T-helper 22 cell (primary cell): ENCODE measurements around the gene TROAP.
"Not testable (repeated sequence)": the region's sequence is repeated elsewhere in the genome, so short reads cannot be mapped to it uniquely, and the experiment has no call there.

Experiments used
- DNase-seq: peaks from one replicate; pipeline ENCODE4 v3.0.0-alpha.2; 2020; ENCODE audit warnings: low read depth

TROAP gene

DNA sequence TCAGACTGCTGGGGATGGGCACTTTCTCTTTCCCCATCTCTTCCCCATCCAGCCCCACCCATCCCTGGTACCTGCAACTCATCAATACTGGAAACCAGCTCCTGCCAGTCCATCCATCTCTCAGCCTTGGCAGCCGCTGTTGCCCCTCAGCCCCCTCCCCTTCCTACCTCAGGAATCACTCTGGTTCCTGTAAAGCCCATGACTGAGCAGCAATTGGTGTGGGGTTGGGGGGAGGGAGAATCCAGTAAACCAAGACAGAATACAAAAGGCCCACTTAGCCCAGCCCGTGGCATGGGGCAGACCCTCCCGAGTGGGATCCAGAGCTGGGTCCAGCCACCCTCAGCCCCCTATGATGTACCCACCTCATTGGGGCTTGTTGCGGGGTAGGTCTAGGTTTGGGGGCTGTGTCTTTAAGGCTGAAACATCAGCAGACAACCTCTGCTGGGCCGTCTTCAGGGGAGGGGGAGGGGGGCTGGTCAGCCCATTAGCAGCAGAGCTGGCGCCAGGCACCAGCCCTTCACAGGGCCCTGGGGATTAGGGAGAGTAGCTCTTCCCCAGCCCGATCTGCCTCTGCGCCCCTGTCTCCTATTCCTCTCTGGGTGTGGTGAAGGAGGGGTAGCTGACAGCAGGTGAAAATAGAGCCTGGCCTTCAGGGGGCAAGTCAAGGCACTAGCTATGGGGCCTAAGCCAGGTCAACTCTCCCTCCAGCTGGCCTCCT is 28.8 kb upstream of the TROAP start:
- no peak for DNase-seq

DNA sequence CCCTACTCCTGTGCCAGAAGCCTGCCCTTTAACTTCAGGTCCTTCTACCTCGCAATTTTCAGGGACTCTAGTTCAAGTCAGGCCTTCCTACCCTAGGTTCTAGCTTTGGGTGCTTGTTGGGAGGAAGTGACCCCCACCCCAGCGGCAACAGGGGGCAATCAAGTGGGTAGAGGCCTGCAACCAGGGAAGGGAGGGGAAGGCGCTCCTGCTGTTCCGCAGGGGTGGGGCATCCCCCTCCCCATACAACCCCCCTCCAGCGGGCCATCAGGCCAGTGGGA is 28.3 kb upstream of the TROAP start:
- DNase-seq: no peak

DNA sequence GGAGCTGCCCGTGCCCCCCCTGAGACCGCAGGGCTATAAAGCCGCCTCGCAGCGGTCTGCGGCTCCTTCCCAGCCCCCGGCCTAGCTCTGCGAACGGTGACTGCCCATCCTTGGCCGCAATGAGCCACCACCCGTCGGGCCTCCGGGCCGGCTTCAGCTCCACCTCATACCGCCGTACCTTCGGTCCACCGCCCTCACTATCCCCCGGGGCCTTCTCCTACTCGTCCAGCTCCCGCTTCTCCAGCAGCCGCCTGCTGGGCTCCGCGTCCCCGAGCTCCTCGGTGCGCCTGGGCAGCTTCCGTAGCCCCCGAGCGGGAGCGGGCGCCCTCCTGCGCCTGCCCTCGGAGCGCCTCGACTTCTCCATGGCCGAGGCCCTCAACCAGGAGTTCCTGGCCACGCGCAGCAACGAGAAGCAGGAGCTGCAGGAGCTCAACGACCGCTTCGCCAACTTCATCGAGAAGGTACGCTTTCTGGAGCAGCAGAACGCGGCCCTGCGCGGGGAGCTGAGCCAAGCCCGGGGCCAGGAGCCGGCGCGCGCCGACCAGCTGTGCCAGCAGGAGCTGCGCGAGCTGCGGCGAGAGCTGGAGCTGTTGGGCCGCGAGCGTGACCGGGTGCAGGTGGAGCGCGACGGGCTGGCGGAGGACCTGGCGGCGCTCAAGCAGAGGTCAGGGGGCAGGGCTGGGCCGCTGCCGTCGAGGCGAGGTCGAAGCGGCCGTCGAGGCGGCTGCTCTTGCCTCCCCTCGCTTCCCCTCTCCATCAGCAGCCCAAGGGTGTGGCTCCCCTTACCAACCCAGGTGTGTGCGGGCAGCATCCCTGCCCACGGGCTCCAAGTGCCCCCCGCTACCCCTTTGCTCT is 27.7 kb upstream of the TROAP start, which contains the start of gene PRPH:
PRPH (plus strand) TSS at position 66 of the 855 bp plus-strand sequence; CDS start at position 120, 54 bp downstream.
- no peak for DNase-seq

DNA sequence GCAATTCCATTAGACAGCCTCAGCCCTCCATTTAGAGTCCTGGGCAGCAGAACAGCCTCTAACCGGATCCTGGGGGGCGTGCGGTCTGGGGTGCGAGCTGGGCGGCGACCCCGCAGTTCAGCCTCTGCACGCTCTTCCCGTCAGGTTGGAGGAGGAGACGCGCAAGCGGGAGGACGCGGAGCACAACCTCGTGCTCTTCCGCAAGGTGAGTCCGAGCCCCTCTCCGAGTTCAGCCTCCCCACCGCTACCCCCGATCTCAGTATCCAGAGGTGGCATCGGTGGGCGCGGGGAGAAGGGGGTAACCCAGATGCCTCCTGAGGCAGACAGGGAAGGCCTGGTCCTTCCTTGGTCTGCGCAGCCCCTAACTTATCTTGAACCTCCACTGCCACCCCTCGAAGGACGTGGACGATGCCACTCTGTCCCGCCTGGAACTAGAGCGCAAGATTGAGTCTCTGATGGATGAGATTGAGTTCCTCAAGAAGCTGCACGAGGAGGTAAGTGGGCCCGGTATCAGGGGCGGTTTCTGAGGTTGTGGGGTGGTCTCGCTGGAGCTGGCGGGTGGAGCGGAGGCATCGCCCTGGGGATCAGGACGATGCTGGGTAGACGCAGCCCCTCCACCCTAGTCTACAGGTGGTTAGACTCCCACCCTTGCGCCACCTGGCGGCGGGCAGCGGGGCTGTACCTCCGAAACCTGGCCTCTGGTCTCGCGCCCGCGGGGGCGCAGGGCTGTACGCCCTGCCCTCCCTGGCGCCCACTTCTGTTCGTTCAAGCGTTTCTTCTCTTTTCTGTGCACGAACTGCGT is 26.8 kb upstream of the TROAP start:
- peak; percentile 17 for DNase-seq

DNA sequence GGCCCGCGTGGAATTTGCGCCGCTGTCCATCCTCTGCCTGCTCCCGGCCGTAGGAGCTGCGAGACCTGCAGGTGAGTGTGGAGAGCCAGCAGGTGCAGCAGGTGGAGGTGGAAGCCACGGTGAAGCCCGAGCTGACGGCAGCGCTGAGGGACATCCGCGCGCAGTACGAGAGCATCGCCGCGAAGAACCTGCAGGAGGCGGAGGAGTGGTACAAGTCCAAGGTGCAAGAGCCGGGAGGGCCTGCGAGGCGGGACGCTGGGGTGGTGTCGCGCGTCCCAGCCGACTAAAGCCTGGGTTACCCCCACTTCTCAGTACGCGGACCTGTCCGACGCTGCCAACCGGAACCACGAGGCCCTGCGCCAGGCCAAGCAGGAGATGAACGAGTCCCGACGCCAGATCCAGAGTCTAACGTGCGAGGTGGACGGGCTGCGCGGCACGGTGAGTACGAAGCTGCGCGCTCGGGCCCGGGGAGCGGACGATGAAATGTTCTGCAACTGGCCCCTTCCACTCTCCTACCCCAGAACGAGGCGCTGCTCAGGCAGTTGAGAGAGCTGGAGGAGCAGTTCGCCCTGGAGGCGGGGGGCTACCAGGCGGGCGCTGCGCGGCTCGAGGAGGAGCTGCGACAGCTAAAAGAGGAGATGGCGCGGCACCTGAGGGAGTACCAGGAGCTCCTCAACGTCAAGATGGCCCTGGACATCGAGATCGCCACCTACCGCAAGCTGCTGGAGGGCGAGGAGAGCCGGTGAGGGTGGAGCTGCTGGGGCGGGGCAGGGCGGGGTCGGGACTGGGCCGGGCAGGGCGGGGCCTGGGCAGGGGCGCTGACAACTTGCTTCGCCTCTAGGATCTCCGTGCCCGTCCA is 26.0 kb upstream of the TROAP start:
- peak; percentile 5 for DNase-seq

DNA sequence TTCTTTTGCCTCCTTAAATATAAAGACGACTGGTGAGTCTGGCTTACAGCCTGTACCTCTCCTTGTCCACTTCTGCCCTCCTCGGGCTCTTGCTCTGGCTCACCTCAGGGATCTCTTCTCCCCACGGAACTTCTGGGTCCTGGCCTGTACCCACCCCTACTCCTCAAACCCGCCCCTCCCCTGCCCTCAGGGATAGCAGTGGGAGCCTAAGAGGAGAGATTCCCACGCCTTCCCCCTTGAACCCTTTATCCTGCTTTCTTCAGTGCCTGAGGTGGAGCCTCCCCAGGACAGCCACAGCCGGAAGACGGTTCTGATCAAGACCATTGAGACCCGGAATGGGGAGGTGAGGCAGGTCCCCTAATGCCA is 25.4 kb upstream of the TROAP start:
- no peak for DNase-seq

DNA sequence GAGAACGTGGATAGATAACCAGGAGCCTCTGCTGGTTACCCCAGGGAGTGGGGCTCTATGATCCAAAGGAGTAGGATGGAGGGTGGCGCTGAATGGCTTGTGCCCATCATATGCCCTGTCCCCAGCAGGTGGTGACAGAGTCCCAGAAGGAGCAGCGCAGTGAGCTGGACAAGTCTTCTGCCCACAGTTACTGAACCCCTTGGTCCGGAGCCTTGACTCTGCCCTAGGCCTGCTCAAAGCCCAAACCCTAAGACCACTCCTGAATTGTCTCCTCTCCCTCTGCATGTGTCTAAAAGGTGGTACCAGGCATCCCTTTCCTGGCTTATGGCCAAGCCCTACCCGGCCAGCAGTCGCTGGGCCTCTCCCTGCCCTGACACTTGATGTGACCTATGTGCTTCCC is 24.9 kb upstream of the TROAP start:
- no peak for DNase-seq

DNA sequence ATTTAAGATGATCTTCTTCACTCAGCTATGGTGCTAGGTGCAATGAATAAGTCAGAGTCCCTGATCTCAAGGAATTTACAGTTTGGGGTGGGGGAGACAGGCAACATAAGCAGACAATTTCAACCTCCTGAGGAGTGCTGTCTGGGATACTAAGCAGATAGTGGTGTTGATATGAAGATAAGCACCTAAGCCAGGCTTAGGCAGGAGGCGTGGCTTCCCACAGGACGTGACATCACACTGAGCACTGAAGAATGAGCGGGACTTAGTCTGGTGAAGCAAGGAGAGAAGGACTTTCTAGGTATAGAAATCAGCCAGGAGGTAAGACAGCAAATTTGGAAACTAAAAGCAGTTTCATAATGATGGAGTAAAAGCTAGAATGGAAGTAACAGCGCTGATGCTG is 21.3 kb upstream of the TROAP start:
- no peak for DNase-seq

DNA sequence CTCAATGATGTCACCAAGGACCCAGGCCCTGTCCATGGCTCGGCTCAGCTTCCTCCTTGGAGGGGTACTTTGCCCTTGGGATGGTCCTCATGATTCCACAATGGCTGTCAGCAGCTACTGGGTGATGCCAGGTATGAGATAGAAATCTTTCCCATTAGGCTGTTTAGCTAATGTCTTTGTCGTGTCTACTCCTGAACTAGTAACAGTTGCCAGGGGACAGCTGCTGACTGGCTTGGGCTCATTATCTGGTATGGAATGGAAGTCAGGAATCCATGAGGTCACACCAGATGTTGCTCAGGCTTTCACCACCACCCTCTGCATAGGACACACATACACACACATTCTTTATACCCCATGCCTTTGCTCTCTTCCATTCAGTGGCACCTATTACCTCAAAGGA is 18.9 kb upstream of the TROAP start:
- no peak for DNase-seq

DNA sequence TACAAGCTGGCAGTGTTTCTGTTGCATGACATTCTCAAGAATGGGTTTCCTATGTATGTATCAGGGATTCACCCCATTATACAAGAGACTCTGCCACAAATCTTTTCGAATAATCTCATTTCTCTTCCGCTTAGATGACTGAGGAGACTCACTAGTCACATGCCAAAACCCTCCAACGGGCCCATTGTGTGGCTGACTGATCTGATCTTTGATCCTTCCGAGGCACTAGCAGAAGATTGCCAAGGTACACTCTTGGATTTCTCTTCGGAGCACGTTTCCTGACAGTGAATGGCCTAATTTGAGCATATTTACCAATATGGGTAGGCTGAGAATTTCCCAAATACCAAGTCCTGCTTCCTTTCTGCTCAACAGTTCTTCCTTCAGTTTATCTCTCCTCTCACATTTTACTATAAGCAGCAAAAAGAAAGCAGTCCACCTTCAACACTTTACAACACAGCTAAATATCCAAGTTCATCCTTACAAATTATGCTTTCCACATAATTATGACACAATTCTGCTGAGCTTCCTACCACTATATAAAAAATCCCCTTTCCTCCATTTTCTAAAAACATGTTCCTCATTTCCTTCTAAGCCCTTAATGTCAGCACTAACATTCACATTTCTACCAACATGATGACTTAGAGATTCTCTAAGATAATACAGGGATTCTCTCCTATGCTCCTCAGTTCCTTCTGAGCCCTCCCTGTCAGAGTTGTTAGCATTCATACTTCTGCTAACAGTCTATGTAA is 17.1 kb upstream of the TROAP start:
- DNase-seq: no peak

DNA sequence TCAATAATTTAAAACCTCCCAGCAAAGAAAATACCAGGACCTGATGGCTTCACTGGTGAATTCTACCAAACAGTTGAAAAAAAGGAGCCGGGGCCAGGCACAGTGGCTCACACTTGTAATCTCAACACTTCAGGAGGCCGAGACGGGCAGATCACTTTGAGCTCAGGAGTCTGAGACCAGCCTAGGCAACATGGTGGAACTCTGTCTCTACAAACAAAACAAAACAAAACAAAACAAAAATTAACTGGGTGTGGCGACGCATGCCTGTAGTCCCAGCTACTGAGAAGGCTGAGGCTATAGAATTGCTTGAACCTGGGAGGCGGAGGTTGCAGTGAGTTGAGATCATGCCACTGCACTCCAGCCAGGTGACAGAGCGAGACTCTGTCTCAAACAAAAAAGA is 13.7 kb upstream of the TROAP start:
- DNase-seq: no peak

DNA sequence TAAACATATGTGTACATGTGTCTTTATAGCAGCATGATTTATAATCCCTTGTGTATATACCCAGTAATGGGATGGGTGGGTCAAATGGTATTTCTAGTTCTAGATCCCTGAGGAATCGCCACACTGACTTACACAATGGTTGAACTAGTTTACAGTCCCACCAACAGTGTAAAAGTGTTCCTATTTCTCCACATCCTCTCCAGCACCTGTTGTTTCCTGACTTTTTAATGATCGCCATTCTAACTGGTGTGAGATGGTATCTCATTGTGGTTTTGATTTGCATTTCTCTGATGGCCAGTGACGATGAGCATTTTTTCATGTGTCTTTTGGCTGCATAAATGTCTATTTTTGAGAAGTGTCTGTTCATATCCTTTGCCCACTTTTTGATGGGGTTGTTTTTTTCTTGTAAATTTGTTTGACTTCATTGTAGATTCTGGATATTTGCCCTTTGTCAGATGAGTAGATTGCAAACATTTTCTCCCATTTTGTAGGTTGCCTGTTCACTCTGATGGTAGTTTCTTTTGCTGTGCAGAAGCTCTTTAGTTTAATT is 12.5 kb upstream of the TROAP start:
- not testable (repeated sequence) for DNase-seq

DNA sequence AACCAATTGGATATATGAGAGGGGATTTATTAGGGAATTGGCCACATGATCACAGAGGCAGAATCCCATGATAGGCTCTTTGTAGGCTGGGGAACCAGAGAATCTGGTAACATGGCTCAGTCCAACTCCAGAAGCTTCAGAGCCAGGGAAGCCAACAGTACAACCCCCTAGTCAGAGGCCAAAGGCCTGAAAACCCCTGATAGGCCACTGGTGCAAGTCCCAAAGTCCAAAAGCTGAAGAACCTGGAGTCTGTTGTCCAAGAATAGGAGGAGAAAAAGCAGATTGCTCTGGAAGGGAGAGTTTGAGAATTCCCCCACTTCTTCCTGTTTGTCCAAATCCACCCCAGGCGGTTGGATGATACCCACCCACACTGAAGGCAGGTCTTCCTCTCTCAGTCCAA is 8.2 kb upstream of the TROAP start:
- no peak for DNase-seq

DNA sequence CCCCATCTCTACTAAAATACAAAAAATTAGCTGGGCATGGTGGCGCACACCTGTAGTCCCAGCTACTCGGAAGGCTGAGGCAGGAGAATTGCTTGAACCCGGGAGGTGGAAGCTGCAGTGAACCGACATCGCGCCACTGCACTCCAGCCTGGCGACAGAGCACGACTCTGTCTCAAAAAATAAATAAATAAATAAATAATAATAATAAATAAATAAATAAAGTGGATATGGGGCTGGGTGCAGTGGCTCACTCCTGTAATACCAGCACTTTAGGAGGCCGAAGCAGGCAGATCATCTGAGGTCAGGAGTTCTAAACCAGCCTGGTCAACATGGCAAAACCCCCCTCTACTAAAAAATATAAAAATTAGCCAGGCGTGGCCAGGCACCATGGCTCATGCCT is 5.9 kb upstream of the TROAP start:
- DNase-seq: not testable (repeated sequence)

DNA sequence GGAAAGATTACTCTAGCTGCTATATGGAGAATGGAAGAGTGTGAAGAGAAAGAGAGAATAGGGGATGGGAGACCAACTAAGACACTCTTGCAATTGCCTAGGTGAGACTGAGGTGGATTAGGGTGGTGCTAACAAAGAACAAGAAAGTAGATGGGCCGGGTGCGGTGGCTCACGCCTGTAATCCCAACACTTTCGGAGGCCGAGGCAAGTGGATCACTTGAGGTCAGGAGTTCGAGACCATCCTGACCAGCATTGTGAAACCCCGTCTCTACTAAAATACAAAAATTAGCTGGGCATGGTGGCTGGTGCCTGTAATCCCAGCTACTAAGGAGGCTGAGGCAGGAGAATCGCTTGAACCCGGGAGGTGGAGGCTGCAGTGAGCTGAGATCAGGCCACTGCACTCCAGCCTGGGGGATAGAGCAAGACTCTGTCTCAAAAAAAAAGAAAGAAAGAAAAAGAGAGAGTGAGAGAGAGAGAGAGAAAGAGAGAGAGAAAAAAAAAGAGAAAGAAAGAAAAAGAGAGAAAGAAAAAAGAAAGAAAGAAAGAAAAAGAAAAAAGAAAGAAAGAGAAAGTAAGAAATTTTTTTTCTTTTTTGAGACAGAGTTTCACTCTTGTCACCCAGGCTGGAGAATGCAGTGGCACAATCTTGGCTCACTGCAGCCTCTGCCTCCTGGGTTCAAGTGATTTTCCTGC is 2.5 kb upstream of the TROAP start:
- not testable (repeated sequence) for DNase-seq

DNA sequence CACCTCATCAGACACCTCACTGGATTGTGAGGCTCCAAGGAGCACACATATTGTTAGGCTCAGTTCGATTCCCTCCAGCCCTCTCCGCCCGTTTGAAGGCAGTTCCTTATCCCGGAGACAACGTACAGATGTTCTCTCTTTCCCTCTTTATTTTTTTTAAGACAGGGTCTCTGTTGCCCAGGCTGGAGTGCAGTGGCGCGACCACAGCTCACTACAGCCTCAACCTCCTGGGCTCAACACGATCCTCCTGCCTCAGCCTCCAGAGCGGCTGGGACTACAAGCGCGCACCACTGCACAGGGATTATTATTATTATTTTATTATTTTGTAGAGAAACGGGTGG is 718 bp upstream of the TROAP start:
- no peak for DNase-seq

DNA sequence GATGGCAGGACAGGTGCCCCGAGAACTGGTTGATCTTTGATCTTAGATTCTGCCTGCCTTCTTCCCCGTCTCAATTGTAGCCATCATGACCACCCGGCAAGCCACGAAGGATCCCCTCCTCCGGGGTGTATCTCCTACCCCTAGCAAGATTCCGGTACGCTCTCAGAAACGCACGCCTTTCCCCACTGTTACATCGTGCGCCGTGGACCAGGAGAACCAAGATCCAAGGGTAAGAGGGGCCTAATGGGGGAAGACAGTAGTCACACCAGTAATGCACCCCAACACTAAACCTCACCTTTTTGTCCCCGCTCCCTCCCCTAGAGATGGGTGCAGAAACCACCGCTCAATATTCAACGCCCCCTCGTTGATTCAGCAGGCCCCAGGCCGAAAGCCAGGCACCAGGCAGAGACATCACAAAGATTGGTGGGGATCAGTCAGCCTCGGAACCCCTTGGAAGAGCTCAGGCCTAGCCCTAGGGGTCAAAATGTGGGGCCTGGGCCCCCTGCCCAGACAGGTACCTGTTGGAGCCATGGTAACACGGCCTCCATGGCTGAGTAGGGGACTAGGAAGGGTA is 556 bp downstream of the TROAP start:
- no peak for DNase-seq

DNA sequence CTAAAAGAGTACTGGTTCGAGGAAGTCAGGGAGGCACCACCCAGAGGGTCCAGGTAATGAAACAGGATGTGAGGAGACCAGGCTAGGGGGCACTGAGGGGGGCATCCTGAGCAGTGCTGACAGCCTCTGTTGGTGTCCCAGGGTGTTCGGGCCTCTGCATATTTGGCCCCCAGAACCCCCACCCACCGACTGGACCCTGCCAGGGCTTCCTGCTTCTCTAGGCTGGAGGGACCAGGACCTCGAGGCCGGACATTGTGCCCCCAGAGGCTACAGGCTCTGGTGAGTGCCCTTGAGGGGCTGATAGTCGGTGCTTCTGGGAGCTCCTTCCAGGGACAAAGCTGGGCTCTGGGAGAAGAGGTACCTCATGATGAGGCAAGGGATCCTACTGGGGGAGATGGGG is 2.6 kb downstream of the TROAP start:
- DNase-seq: no peak

DNA sequence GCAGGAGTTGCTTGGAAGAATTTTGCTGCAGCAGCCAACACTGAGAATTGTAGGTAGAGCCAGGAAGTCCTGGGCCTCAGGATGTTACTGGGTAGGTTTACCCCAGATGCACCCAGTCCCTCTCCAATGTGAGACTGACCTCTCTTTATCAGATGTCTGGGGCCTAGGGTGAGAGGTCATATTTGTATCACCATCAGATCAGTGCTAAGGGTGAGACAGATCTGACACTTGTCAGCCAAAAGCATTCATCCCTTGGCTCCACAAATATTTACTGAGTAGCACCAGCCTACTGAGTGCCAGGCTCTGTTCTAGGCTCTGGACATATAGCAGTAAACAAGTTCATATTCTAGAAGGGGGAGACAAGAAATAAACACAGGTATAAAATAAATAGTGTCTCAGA is 4.3 kb downstream of the TROAP start:
- no peak for DNase-seq

DNA sequence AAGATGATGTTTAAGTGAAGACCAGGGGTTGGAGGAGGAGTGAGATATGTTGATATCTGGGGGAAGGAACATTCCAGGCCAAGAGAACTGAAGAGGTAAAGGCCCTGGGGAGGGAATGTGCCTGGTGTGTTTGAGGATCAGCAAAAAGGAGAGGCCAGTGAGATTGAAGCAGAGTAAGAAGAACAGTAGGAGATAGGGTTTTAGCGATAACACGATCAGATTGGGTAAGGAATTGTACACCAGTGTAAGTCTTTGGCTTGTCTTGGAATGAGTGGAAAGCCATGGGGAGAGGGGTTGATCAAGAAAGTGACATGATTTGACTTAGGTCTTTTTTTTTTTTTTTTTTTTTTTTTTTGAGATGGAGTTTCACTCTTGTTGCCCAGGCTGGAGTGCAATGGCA is 4.8 kb downstream of the TROAP start:
- DNase-seq: no peak
